Measurements from ENCODE around the gene RBM39.
"Not testable (repeated sequence)": the region's sequence is repeated elsewhere in the genome, so short reads cannot be mapped to it uniquely, and the experiment has no call there.

RBM39 gene

DNA sequence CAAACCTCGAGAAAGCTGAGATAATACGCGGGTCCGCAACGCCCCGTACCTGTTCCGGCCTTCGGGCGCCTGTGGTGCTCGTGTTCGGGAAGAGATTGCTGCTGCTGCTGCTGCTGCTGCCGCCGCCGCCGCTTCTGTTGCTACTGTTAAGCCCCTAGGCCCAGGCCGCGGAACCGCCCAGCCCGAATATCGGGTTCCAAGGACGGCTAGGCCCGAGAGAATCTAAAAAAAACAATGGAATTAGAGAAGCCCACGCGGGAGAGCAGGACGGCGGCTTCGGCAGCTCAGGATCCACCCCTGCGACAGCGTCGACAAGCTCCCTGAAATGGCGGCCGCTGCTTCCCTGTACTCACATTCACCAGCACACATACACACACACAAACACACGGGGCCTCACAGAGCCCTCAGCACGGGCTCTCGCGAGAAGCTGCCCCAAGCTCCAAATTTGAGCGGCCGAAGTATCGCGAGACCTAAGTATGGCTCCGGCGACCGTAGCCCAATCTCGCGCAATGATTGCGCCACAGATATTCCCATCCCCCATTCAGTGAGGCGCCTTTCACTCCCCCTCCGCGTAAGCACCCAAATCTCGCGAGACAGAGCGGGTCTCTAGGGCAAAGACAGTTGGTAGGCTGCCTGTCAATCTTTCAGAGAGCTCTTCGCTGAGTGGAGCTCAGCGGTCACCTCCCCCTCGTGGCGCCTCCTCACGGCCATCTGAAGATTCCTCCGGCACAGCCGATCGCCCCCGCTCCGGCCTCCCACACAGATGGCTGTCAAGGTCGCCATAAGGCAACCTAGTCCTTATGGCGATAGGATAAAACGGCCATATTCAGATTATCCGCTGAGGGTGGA, at the start of gene RBM39:
TSS of gene RBM39 (minus strand) at position 369 of the 849 bp plus-strand sequence. CDS start 1,386 bp downstream, outside the sequence.
- peak; percentile 100 for DNase-seq (ENCODE audit: low read depth)
- peak within 1 kb of the TSS; percentile 92 for H3K4me3 ChIP-seq (ENCODE audit: low read depth, low read length)

DNA sequence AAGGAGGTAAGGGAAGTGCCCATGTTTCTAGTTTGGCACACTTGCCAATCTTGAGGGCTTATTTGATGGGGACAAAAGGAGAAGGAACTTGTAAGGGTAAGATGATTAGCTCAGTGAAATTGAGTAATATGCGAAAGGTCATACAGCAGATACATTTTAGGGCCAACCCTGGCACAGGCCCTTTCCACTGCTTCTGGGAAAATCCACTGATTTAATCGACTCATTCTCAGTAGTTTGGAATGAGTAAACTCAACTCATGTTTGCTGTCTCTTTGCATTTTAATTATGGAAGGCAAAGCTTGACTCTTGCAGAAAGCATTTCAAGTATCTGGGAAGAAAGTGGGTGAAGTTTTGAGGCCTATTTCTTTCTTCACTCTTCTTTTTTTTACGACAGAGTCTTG, 49.8 kb upstream of the RBM39 start:
- peak; percentile 37 for DNase-seq (ENCODE audit: low read depth)
- no peak overlapping the region for H3K4me3 ChIP-seq (ENCODE audit: low read depth, low read length)

DNA sequence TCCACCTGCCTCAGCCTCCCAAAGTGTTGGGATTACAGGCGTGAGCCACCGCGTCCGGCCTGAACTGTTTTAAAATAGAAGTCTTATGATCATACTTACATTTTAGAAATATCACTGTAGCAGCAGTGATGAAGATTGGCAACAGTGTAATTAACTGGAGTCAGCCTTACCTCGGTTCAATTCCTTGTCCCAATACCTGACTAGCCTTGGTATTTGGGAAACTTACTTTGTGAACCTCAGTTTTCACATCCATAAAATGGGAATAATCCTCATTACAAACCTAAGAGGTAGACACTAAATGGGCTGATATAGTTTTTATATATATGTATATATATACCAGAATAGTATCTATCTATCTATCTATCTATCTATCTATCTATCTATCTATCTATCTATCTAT, 49.0 kb upstream of the RBM39 start:
- H3K4me3 ChIP-seq (ENCODE audit: low read depth, low read length) = no peak overlapping the region
- no peak for DNase-seq (ENCODE audit: low read depth)

DNA sequence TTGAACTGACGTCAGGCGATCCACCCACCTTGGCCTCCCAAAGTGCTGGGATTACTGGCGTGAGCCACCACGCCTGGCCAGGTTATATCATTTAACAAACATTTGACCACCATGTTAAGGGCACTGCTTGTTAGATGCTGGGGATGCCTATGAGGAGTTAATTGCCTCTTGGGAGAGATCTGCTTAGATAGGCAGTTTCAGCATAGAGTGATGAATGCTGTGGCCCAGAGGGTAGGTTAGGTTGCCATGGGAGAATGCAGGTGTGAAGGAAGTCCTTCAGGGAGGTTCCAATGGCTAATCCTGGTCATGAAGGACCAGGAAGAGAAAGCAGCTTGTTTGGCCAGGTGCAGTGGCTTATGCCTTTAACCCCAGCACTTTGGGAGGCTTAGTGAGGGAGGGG, 46.7 kb upstream of the RBM39 start:
- no peak for DNase-seq (ENCODE audit: low read depth)
- H3K4me3 ChIP-seq (ENCODE audit: low read depth, low read length) = no peak overlapping the region

DNA sequence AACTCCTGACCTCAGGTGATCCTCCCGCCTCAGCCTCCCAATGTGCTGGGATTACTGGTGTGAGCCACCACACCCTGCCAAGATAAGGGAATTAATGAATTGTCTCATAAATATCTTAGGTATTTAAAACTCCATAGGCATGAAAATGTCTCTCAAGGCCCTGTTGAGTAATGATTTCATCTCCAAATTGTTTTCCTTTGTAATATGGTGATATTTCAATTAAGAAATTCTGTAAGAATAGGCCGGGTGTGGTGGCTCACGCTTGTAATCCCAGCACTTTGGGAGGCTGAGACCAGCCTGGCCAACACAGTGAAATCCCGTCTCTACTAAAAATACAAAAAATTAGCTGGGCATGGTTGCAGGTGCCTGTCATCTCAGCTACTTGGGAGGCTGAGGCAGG, 43.5 kb upstream of the RBM39 start:
- H3K4me3 ChIP-seq (ENCODE audit: low read depth, low read length) = not testable (repeated sequence)

DNA sequence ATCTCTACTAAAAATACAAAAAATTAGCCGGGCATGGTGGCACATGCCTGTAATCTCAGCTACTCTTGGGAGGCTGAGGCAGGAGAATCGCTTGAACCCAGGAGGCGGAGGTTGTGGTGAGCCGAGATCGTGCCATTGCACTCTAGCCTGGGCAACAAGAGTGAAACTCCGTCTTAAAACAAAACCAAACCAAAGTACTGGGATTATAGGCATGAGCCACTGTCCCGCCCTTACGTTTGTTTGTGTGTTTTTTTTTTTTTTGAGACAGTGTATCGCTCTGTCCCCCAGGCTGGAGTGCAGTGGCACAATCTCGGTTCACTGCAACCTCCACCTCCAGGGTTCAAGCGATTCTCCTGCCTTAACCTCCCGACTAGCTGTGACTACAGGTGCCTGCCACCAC, 41.8 kb upstream of the RBM39 start:
- DNase-seq (ENCODE audit: low read depth); H3K4me3 ChIP-seq (ENCODE audit: low read depth, low read length): not testable (repeated sequence)

More for the DNA sequence above, 43.5 kb upstream of the RBM39 start:
- DNase-seq (ENCODE audit: low read depth) = not testable (repeated sequence)

DNA sequence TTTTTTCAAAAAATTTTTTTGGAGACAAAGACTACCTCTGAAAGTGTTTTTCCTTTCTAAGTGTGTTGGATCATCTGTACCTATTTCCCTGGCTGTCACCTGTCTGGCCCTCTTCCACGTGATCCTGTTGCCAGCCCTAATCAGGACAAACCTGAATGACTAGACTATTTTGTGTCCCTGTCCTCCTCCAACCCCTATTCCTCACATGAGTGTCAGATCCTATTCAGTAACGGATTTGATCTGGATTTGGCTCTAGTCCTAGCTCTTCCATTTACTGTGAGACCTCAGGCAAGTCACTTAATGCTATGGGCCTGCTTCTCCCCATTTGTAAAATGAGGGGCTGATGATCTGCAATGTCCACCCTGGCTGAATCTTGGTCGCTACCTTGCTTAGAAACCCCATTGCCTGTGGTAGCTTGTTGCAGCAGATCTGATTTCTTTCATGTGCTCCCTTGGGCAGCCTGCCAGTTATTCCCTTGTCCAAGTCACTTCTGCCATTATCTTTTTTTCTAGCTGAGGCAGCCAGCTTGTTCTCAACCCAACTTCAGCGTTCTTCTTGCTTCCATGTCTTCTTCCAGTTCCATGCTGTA, 34.5 kb upstream of the RBM39 start:
- DNase-seq (ENCODE audit: low read depth) = no peak
- no peak overlapping the region for H3K4me3 ChIP-seq (ENCODE audit: low read depth, low read length)

DNA sequence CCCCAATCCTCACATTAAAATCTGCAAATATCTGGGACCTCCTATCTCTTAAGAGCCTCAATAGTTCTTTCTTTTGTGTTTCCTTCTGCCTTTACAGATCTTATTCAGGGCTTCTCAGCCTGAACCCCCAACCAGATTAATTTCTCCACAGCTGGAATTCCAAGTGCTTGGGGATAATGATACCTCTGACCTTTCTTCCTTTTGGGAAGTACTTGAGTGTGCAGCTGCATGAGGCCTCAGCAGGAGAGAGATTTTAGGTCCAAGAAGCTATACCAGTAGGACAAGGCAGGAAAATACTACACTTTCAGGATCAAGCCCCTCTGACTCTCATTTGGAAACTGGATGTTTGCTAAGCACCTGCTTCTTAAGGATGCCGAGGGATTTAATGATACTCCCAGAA, 32.3 kb upstream of the RBM39 start:
- DNase-seq (ENCODE audit: low read depth) = no peak

DNA sequence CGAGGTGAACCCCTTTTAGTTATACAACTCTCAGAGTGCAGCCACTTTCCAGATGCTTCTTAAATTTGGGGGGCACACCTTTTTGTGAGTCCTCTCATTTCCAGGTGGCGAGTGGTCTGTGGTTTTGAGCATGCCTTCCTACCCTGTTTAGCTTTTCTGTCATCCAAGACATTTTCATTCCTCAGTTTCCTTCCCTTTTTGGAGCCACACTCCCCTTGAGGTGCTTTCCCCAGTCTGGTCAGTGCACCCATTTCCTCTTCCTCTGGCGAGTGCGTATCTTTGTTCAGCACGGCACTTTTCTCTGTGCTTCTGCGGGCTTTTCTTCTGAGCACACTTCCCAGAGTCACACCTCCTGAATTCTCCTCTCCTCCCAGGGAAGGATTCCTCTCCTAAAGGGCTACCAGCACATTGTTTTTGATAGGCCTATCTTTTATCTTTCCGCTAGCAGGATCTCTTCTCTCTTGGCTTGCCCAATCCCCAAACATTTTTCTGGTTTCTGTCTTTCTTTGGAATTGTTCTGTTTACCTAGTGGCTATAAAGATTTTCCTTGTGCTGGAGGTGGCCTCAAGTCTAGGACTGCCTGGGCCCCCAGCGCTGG, 31.2 kb upstream of the RBM39 start:
- peak overlapping the region; percentile 82 for H3K4me3 ChIP-seq (ENCODE audit: low read depth, low read length)
- DNase-seq (ENCODE audit: low read depth) = no peak

More for the DNA sequence above, 32.3 kb upstream of the RBM39 start:
- H3K4me3 ChIP-seq (ENCODE audit: low read depth, low read length) = no peak overlapping the region

DNA sequence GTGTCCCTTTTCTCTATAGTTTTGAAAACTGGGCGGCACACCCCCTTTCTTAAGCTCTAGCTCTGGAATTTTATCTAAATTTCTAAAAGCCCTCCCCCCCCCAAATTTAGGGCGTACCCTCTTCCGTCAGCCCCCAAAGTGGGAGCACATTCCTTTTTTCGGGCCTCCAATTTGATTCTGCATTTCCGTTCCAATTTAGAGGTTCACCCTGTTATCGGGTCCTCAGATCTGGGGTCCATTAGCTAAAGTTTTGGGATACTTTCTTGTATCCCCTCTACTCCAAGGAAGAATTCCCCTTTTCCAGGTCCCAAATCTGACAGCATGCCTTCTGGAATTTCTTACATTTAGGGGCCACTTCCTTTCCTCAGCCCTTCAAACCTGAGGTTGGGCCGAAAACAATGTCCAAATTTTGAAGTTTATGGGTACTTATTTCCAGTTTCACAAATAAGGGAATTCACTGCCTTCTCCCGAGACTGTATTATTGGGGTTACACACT, 30.6 kb upstream of the RBM39 start:
- peak overlapping the region; percentile 82 for H3K4me3 ChIP-seq (ENCODE audit: low read depth, low read length)
- no peak for DNase-seq (ENCODE audit: low read depth)

DNA sequence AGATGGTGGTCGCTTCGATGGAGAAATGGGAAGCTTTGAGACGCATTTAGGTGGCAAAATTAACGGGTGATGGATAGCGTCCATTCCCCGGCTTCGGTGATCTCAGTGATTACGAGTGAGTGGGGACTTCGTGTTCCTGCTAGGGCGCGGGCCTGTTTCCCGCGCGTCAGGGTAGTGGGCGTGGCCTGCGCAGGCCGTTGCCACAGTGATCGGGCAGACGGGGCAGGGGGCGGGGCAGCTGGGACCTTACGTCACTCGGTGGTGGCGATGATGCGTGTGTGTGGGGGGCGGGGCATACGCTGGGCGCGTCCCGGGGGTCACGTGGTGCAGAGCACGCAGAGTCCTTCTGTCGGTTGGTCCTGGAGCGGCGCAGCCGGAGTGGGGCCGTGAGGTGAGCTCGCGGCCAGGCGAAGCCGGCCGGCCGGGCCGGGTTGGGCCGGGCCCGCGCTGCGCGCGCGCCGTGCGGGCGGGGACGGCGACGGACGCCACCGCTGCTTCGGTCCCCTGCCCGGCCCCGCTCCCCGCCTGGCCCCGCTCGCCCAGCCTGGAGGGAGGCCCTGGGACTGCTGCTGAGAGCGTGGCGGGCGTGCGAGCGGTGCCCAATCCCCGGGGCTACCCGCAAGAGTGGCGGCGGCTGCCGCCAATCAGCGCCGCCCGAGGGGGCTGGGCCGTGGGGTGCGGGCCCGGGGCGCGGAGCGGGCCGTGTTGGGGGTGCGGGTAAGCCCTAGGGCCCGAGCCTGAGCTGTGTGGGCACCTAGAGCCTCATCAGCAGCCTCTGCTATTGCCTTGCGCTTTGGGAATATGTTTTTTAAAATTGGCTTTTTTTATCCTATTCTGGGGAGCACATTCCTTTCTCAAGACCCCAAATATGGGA, 29.9 kb upstream of the RBM39 start, which contains the start of gene PHF20:
TSS of gene PHF20 (plus strand) at position 327 of the 874 bp plus-strand sequence. CDS start 29,508 bp downstream, outside the sequence.
- DNase-seq (ENCODE audit: low read depth) = peak; percentile 95
- H3K4me3 ChIP-seq (ENCODE audit: low read depth, low read length) = peak within 1 kb of the TSS; percentile 82

DNA sequence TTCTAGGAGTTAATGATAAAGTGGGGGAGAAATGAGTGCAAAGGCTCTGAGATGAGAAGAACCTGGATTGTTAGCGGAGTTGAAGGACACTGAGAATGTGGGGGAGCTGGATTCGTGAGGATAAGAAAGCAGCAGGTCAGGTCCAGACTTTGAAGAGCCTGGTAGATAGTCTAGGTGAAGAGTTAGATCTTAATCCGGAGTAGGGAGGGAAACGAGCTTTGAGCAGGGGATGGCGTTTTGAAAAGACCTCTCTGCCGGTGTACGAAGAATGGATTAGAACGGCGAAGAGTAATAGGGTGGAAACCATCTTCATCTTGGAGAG, 29.3 kb upstream of the RBM39 start:
- DNase-seq (ENCODE audit: low read depth) = no peak
- H3K4me3 ChIP-seq (ENCODE audit: low read depth, low read length) = peak overlapping the region; percentile 82

DNA sequence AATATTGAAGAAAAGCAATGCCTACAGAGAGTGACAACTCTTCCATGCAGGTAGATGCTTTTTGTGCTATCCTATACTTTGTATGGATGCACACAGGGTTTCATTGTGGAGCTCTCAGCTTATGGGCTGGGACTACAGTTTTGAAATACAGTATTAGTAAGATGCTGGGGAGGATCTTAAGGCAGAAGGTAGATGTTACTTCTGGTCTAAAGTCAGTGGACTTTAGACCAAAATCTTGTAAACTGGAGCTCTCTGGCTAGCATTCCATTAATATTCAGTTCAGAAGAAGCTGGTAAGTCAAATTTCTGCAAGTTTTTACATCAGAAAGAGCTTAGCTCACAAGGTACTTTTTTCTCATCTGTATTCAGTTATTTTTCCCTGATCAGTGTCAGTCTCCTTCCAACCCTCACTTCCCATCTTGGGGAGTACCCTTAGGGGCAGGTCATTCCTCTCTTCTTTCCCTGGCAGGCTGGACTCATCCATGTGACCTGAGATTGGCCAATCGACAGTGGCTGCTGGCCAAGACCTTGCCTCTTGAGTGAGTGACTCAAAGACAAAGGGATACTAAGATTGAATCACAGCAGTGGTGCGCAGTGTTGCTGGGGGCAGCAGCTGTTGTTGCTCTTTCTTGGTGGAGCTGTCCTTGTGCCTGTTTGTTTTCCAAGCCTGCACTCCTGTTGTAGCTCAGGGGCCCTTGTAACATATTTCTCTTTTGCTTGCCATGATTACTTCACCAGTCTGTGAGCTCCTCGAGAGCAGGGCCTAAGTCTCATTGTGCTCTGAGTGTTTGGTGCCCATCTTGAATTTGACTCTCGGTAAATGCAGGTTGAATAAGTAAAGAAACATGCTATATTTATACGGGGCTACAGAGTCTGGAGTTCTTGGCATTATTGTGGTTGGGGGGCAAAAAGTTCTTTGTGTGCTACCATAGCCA, 26.9 kb upstream of the RBM39 start:
- H3K4me3 ChIP-seq (ENCODE audit: low read depth, low read length) = no peak overlapping the region
- DNase-seq (ENCODE audit: low read depth) = peak; percentile 97

DNA sequence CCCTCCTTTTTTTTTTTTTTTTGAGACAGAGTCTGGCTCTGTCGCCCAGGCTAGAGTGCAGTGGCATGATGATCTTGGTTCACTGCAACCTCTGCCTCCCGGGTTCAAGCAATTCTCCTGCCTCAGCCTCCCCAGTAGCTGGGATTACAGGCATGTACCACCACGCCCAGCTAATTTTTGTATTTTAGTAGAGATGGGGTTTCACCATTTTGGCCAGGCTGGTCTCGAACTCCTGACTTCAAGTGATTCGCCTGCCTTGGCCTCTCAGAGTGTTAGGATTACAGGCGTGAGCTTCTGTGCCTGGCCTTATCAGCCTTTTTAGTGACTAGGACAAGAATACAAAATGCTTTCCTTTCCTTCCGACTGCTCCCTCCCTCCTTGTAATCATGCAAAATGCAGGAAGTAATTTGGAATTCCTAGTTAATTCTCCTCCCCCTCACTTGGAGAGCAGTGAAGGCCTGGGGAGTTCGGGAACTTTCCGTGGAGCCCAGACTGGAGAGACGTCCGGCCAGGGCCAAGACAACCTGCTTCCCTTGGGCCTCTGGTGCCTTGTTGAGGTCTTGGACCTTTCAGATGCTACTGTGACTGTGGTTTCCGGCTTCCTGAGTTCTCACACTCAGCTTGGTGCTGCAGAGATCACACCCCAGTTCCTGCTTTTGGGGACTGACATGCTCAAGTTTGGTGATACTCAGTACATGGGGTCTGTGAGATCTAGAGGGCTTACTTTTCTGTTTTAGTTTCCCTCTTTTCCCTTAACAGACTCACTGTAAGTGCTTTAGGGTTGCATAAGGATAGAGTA, 25.8 kb upstream of the RBM39 start:
- DNase-seq (ENCODE audit: low read depth) = no peak
- no peak overlapping the region for H3K4me3 ChIP-seq (ENCODE audit: low read depth, low read length)

DNA sequence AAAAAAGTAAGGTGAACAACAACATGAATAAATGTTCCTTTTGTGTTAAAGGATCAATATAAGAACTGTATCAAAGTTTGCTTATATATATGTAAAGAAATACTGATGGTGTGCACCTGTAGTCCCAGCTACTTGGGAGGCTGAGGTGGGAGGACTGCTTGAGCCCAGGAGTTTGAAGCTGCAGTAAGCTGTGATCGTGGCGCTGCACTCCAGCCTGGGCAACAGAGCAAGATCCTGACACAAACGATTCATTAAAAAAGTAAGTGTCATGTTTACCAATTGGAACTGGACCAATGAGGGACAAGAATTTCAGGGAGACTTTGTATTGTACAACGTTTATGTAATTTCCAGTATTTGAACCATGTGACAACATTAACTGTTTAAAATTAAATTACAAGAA, 24.8 kb upstream of the RBM39 start:
- no peak overlapping the region for H3K4me3 ChIP-seq (ENCODE audit: low read depth, low read length)
- DNase-seq (ENCODE audit: low read depth) = no peak

DNA sequence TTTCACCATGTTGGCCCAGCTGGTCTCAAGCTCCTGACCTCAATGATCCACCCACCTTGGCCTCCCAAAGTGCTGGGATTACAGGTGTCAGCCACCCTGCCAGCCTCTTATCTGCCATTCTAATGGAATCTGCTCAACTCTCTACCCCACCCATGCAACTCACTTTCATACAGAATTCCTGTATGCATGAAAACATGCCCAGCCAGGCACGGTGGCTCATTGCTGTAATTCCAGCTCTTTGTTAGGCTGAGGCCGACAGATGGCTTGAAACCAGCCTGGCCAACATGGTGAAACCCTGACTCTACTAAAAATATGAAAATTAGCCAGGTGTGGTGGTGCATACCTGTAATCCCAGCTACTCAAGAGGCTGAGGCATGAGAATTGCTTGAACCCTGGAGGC, 22.9 kb upstream of the RBM39 start:
- H3K4me3 ChIP-seq (ENCODE audit: low read depth, low read length); DNase-seq (ENCODE audit: low read depth): not testable (repeated sequence)

DNA sequence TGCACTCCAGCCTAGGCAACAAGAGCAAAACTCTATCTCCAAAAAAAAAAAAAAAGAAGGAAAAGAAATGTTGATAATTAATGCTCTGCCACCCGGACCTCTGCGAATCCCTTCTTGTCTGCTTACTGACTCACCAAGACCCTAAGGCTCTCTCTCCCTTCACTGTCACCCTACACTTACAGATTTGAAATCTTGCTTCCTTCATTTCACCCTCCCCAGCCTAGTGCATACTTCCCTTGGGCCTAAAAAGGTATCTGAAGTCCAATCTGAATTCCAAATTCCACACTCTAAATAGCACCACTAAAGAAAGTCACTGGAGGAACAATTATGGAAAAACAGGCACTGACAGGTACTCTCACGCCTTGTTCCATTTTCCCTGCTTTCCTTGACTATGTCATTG, 20.4 kb upstream of the RBM39 start:
- DNase-seq (ENCODE audit: low read depth) = no peak
- H3K4me3 ChIP-seq (ENCODE audit: low read depth, low read length) = no peak overlapping the region

DNA sequence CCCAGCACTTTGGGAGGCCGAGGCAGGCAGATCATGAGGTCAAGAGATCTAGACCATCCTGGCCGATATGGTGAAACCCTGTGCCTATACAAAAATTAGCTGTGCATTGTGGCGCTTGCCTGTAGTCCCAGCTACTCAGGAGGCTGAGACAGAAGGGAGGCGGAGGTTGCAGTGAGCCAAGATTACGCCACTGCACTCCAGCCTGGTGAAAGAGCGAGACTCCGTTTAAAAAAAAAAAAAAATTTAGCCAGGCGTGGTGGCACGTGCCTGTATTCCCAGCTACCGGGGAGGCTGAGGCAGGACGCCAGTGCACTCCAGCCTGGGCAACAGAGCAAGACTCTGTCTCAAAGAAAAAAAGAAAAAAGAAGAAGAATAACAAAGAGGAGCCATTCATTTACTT, 19.5 kb upstream of the RBM39 start:
- DNase-seq (ENCODE audit: low read depth); H3K4me3 ChIP-seq (ENCODE audit: low read depth, low read length): not testable (repeated sequence)

Measured in skeletal muscle cell (primary cell).